Measurements from ENCODE around the gene RNASEH2A. TPM values are rescaled to one million over a fixed set of nuclear protein-coding genes. Genes with fewer than 3 reads are reported as not detected.

The RNASEH2A gene
- total RNA-seq, 3 donors from 2014 or later = 32.3 to 42.7 (median 39.1) TPM

GRCh38 chr19:12777217-12778016 is 29.0 kb upstream of the RNASEH2A start:
- ATAC-seq (peak; percentile 47 to 48), DNase-seq (peak; percentile 82)
- Mint-ChIP-seq H3K27me3 (ENCODE audit: low read depth) (no peaks in the 10 kb centered on the region), H3K9me3 (no peaks in the 10 kb centered on the region), H3K4me1 (ENCODE audit: low read depth) (peaks cover 36% of the 10 kb centered on the region), H3K4me3 (peak overlapping the region; percentile 83), H3K36me3 (ENCODE audit: insufficient read depth) (no peaks in the 10 kb centered on the region)

- ATAC-seq (peak; percentile 4 to 13), DNase-seq (no peak)
- Mint-ChIP-seq H3K27me3 (ENCODE audit: low read depth) (no peaks in the 10 kb centered on the region), H3K9me3 (no peaks in the 10 kb centered on the region), H3K4me3 (peak overlapping the region; percentile 83), H3K4me1 (ENCODE audit: low read depth) (peaks cover 36% of the 10 kb centered on the region), H3K36me3 (ENCODE audit: insufficient read depth) (no peaks in the 10 kb centered on the region)
Observed at GRCh38 chr19:12778017-12778904, 28.1 kb upstream of the RNASEH2A start.

DNA sequence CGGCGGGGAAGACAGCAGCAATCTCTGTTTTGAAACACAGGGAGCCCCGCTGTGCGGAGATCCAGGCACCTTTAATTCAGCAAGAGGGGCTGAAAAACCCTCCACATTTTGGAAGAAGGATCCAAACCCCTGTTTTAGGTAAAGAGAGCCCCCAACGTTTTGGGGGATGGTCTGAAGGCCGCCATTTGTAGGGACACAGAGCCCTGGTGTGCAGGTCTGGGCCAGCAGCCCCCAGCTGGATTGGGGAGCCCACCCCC is 27.6 kb upstream of the RNASEH2A start:
- H3K4me1 Mint-ChIP-seq (ENCODE audit: low read depth) = peaks cover 38% of the 10 kb centered on the region
- H3K9me3 Mint-ChIP-seq = no peaks in the 10 kb centered on the region
- peak overlapping the region; percentile 83 for H3K4me3 Mint-ChIP-seq
- ATAC-seq = no peak
- no peak for DNase-seq
- no peaks in the 10 kb centered on the region for H3K27me3 Mint-ChIP-seq (ENCODE audit: low read depth)
- no peaks in the 10 kb centered on the region for H3K36me3 Mint-ChIP-seq (ENCODE audit: insufficient read depth)

GRCh38 chr19:12779162-12779993 is 27.0 kb upstream of the RNASEH2A start:
- Mint-ChIP-seq H3K4me1 (ENCODE audit: low read depth) (peaks cover 38% of the 10 kb centered on the region), H3K9me3 (no peaks in the 10 kb centered on the region), H3K27me3 (ENCODE audit: low read depth) (no peaks in the 10 kb centered on the region), H3K4me3 (peak overlapping the region; percentile 35), H3K36me3 (ENCODE audit: insufficient read depth) (no peaks in the 10 kb centered on the region)
- no peak for DNase-seq
- no peak for ATAC-seq

DNA sequence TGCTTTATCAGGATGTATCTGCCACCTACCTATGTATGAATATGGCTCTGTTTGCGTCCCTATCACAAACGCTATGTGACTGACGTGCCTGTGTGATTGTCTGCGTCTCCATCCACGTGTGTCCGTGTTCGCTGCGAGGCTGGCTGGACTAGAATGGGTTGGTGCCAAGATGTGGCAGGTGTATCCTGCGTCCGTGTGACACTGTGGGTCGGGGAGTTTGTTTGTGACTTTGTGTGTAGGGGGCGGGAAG is 24.3 kb upstream of the RNASEH2A start:
- H3K9me3 Mint-ChIP-seq = no peaks in the 10 kb centered on the region
- no peaks in the 10 kb centered on the region for H3K27me3 Mint-ChIP-seq (ENCODE audit: low read depth)
- no peaks in the 10 kb centered on the region for H3K36me3 Mint-ChIP-seq (ENCODE audit: insufficient read depth)
- H3K4me1 Mint-ChIP-seq (ENCODE audit: low read depth) = peaks cover 42% of the 10 kb centered on the region
- peak overlapping the region; percentile 87 for H3K4me3 Mint-ChIP-seq
- ATAC-seq (peak in 1 of 2 donors; percentile 8), DNase-seq (no peak)

DNA sequence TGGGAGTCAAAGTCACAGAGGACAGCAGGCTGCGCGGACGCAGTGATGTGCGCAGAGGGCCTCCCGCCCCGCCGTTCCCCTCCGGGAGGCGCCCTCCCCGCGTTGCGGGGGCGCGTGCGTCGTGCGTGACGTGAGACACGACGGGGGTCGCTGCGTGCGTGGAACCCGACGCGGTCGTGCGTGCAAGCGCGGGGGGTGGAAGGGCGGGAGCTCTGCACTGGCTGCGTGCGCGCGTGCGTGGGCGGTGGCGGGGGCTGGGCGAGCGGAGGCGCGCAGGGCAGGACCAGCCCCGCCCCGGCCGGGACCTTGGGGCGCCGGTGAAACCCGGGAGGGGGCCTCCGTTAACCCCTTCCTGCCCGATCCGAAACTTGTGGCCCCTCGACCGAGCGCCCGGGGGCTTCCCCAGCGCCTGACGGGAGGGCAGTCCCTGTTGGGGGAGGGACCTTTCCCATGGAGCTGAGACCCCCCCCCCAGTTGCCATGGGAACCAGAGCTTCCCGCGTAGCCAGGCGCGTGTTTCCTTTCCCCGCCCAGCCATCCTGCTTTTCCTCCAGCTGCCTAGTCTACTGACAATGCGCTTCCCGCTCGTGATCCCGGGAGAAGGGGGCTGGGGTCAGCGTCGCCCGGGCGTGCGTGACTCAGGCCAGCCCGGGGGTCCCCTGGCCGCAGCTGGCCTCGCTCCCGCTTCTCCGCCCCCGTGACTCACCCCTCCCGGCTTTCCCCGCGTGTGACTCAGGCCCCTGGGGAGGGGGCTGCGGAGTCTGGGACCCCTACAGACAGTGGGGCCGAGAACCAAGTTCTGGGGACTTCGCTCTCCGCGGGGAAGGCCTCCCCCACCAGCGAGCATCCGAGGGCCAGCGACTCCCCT is 23.7 kb upstream of the RNASEH2A start:
- Mint-ChIP-seq H3K9me3 (no peaks in the 10 kb centered on the region), H3K4me3 (peak overlapping the region; percentile 87), H3K4me1 (ENCODE audit: low read depth) (peaks cover 38% of the 10 kb centered on the region), H3K27me3 (ENCODE audit: low read depth) (no peaks in the 10 kb centered on the region), H3K36me3 (ENCODE audit: insufficient read depth) (no peaks in the 10 kb centered on the region)
- peak; percentile 58 for ATAC-seq
- DNase-seq = peak; percentile 94

- Mint-ChIP-seq H3K4me3 (peak overlapping the region; percentile 67), H3K27me3 (ENCODE audit: low read depth) (no peaks in the 10 kb centered on the region), H3K9me3 (no peaks in the 10 kb centered on the region), H3K4me1 (ENCODE audit: low read depth) (peaks cover 38% of the 10 kb centered on the region), H3K36me3 (ENCODE audit: insufficient read depth) (no peaks in the 10 kb centered on the region)
- ATAC-seq (peak; percentile 23 to 34), DNase-seq (no peak)
Observed at GRCh38 chr19:12783291-12783848, 23.0 kb upstream of the RNASEH2A start.

- Mint-ChIP-seq H3K27me3 (ENCODE audit: low read depth) (no peaks in the 10 kb centered on the region), H3K36me3 (ENCODE audit: insufficient read depth) (no peaks in the 10 kb centered on the region), H3K4me1 (ENCODE audit: low read depth) (peaks cover 38% of the 10 kb centered on the region), H3K4me3 (peak overlapping the region; percentile 67), H3K9me3 (no peaks in the 10 kb centered on the region)
- DNase-seq (no peak), ATAC-seq (no peak)
Observed at GRCh38 chr19:12783849-12784393, 22.5 kb upstream of the RNASEH2A start.

GRCh38 chr19:12784394-12784870 is 22.0 kb upstream of the RNASEH2A start:
- peak in 1 of 2 donors; percentile 3 for ATAC-seq
- no peaks in the 10 kb centered on the region for H3K36me3 Mint-ChIP-seq (ENCODE audit: insufficient read depth)
- peaks cover 37% of the 10 kb centered on the region for H3K4me1 Mint-ChIP-seq (ENCODE audit: low read depth)
- H3K4me3 Mint-ChIP-seq = no peak overlapping the region
- H3K9me3 Mint-ChIP-seq = no peaks in the 10 kb centered on the region
- DNase-seq = no peak
- no peaks in the 10 kb centered on the region for H3K27me3 Mint-ChIP-seq (ENCODE audit: low read depth)

DNA sequence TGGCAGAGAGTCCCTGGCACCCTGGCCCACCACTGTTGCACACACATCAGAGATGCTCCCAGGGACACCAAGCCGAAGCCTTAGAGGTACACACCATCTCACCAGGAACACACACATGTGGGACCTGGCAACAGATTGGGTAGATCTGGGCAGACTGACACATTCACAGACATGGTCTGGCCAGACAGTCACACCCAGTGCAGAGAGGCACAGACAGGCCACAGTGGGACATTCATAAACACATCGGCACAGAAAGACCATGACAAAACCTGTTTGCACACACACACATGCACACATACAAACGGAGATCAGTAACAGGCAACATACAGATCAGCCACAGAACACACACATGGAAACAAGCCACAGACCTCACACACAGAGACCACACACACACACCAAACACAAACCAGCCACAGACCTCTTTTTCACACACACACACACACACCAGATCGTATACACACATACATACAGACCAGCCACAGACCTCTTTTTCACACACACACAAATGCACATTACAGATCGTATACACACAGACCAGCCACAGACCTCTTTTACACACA is 21.4 kb upstream of the RNASEH2A start:
- Mint-ChIP-seq H3K27me3 (ENCODE audit: low read depth) (no peaks in the 10 kb centered on the region), H3K4me1 (ENCODE audit: low read depth) (peaks cover 34% of the 10 kb centered on the region), H3K36me3 (ENCODE audit: insufficient read depth) (no peaks in the 10 kb centered on the region), H3K9me3 (no peaks in the 10 kb centered on the region), H3K4me3 (no peak overlapping the region)
- ATAC-seq = no peak
- no peak for DNase-seq

GRCh38 chr19:12785431-12786031 is 20.9 kb upstream of the RNASEH2A start:
- Mint-ChIP-seq H3K9me3 (no peaks in the 10 kb centered on the region), H3K4me3 (no peak overlapping the region), H3K27me3 (ENCODE audit: low read depth) (no peaks in the 10 kb centered on the region), H3K36me3 (ENCODE audit: insufficient read depth) (no peaks in the 10 kb centered on the region), H3K4me1 (ENCODE audit: low read depth) (peaks cover 38% of the 10 kb centered on the region)
- DNase-seq = no peak
- ATAC-seq = no peak

GRCh38 chr19:12786141-12786870 is 20.1 kb upstream of the RNASEH2A start:
- no peaks in the 10 kb centered on the region for H3K27me3 Mint-ChIP-seq (ENCODE audit: low read depth)
- no peak overlapping the region for H3K4me3 Mint-ChIP-seq
- ATAC-seq (no peak), DNase-seq (no peak)
- no peaks in the 10 kb centered on the region for H3K36me3 Mint-ChIP-seq (ENCODE audit: insufficient read depth)
- peaks cover 42% of the 10 kb centered on the region for H3K4me1 Mint-ChIP-seq (ENCODE audit: low read depth)
- no peaks in the 10 kb centered on the region for H3K9me3 Mint-ChIP-seq
